ENCODE measurements around the gene SIGMAR1.

DNA sequence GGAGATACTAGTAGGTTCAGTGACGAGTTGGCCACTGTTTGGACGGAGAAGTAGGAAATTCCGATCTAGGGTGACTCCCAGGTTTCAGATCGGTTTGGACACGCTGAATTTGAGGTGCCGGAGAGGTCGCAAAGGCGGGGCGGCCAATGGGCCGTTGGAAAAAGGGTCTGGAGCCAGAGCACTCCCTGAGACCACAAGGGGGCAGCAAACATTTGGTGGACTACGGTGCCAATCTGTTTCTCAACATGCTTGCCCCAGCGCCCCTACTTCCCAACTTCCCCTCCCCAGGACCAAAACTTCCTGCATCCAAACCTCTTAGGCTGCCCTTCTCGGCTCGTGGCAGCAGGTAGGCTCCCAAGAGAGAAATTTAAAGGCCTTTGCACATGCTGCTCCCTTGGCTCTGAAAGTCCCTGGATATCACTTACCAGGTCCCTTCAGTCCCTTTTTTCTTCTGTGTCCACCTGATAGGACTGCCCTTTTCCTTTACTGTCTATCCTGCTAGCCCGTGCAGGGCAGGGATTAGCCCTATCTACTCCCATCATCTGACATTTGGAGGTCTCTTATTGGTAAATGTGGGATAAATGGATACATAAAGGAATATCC is 24.7 kb downstream of the SIGMAR1 start:
- TF ChIP-seq, protein P1, sequence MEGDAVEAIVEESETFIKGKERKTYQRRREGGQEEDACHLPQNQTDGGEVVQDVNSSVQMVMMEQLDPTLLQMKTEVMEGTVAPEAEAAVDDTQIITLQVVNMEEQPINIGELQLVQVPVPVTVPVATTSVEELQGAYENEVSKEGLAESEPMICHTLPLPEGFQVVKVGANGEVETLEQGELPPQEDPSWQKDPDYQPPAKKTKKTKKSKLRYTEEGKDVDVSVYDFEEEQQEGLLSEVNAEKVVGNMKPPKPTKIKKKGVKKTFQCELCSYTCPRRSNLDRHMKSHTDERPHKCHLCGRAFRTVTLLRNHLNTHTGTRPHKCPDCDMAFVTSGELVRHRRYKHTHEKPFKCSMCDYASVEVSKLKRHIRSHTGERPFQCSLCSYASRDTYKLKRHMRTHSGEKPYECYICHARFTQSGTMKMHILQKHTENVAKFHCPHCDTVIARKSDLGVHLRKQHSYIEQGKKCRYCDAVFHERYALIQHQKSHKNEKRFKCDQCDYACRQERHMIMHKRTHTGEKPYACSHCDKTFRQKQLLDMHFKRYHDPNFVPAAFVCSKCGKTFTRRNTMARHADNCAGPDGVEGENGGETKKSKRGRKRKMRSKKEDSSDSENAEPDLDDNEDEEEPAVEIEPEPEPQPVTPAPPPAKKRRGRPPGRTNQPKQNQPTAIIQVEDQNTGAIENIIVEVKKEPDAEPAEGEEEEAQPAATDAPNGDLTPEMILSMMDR (IDR thresholded peaks at IDR 0.05; ENCODE audit: low read depth, low read length), result peak; percentile 100
- TF ChIP-seq POLR2A (IDR thresholded peaks at IDR 0.05; ENCODE audit: extremely low read depth, insufficient read length), result no peak
- TF ChIP-seq, protein P2, sequence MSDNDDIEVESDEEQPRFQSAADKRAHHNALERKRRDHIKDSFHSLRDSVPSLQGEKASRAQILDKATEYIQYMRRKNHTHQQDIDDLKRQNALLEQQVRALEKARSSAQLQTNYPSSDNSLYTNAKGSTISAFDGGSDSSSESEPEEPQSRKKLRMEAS (IDR thresholded peaks at IDR 0.05; ENCODE audit: low read depth, low read length), result peak; percentile 79
